ENCODE results near the gene FAM53B. TPM values are rescaled to one million over a fixed set of nuclear protein-coding genes. Genes with fewer than 3 reads are reported as not detected.

The FAM53B gene
- total RNA-seq, 4 donors from 2014 or later: 72.7 to 92.1 (median 80.5) TPM

GRCh38 chr10:124641282-124642087 is 102.7 kb downstream of the FAM53B start:
- DNase-seq: peak in 2 of 3 donors; percentile 57 to 65
- peaks cover 7 to 43% (median 32%) of the 10 kb centered on the region in 4 donors for H3K4me1 ChIP-seq
- no peaks in the 10 kb centered on the region for H3K27me3 ChIP-seq
- no peak overlapping the region for H3K4me3 ChIP-seq
- no peaks in the 10 kb centered on the region for H3K9me3 ChIP-seq
- peak overlapping the region; percentile 57 to 68 (median 58) for H3K27ac ChIP-seq
- no peaks in the 10 kb centered on the region for H3K36me3 ChIP-seq
- TF ChIP-seq CTCF (IDR thresholded peaks at IDR 0.05) (no peak), POLR2A (IDR thresholded peaks at IDR 0.05) (no peak)

- Histone ChIP-seq H3K27ac (peak overlapping the region; percentile 57 to 68 (median 58)), H3K4me3 (no peak overlapping the region), H3K36me3 (no peaks in the 10 kb centered on the region), H3K4me1 (peaks cover 6 to 35% (median 29%) of the 10 kb centered on the region in 4 donors), H3K27me3 (no peaks in the 10 kb centered on the region), H3K9me3 (no peaks in the 10 kb centered on the region)
- DNase-seq: peak in 1 of 3 donors; percentile 58
- TF ChIP-seq POLR2A (IDR thresholded peaks at IDR 0.05) (no peak), CTCF (IDR thresholded peaks at IDR 0.05) (no peak)
Observed at GRCh38 chr10:124640538-124641231, 103.5 kb downstream of the FAM53B start.

GRCh38 chr10:124640056-124640455 is 104.1 kb downstream of the FAM53B start:
- no peaks in the 10 kb centered on the region for H3K9me3 ChIP-seq
- peak overlapping the region in 3 of 4 donors; percentile 57 to 68 (median 60) for H3K27ac ChIP-seq
- DNase-seq: no peak

GRCh38 chr10:124639646-124640045 is 104.5 kb downstream of the FAM53B start:
- H3K4me1 ChIP-seq: peaks cover 6 to 26% (median 22%) of the 10 kb centered on the region in 4 donors
- peak overlapping the region in 2 of 4 donors; percentile 60 to 68 for H3K27ac ChIP-seq
- TF ChIP-seq POLR2A (IDR thresholded peaks at IDR 0.05): no peak
- TF ChIP-seq CTCF (IDR thresholded peaks at IDR 0.05): no peak
- H3K27me3 ChIP-seq: no peaks in the 10 kb centered on the region
- no peaks in the 10 kb centered on the region for H3K9me3 ChIP-seq
- H3K36me3 ChIP-seq: no peaks in the 10 kb centered on the region
- no peak for DNase-seq
- no peak overlapping the region for H3K4me3 ChIP-seq

More at GRCh38 chr10:124640056-124640455, 104.1 kb downstream of the FAM53B start:
- no peaks in the 10 kb centered on the region for H3K27me3 ChIP-seq
- no peak overlapping the region for H3K4me3 ChIP-seq
- peaks cover 6 to 29% (median 23%) of the 10 kb centered on the region in 4 donors for H3K4me1 ChIP-seq
- no peaks in the 10 kb centered on the region for H3K36me3 ChIP-seq
- TF ChIP-seq CTCF (IDR thresholded peaks at IDR 0.05) (no peak), POLR2A (IDR thresholded peaks at IDR 0.05) (no peak)

- DNase-seq: no peak
- H3K27ac ChIP-seq: peak overlapping the region in 1 of 4 donors; percentile 68
- no peaks in the 10 kb centered on the region for H3K27me3 ChIP-seq
- TF ChIP-seq POLR2A (IDR thresholded peaks at IDR 0.05) (no peak), CTCF (IDR thresholded peaks at IDR 0.05) (no peak)
- no peaks in the 10 kb centered on the region for H3K9me3 ChIP-seq
- H3K4me3 ChIP-seq: no peak overlapping the region
- peaks cover 6 to 26% (median 22%) of the 10 kb centered on the region in 4 donors for H3K4me1 ChIP-seq
- no peaks in the 10 kb centered on the region for H3K36me3 ChIP-seq
Observed at GRCh38 chr10:124639206-124639605, 105.0 kb downstream of the FAM53B start.

Measured in Peyer's patch (tissue), 4 donors.